Subcutaneous abdominal adipose tissue (tissue), 5 donors: ENCODE data around the gene PREPL.

Source experiments
- H3K27ac ChIP-seq: one replicate; pipeline ENCODE4 v1.7.0; 2013; ENCODE audit warnings: low read depth, mild to moderate bottlenecking, inconsistent platforms, low read length, moderate library complexity
- H3K27me3 ChIP-seq, 5 donors: one replicate each; pipeline ENCODE4 v1.7.0; 2013; ENCODE audit warnings: low read length in 5 of 5, inconsistent platforms in 1 of 5; ENCODE audit not compliant: control insufficient read depth in 5 of 5, insufficient read depth in 4 of 5
- H3K36me3 ChIP-seq, 5 donors: one replicate each; pipeline ENCODE4 v1.7.0; 2013; ENCODE audit warnings: low read length in 5 of 5; ENCODE audit not compliant: control insufficient read depth in 5 of 5, insufficient read depth in 5 of 5
- H3K4me1 ChIP-seq, 5 donors: one replicate each; pipeline ENCODE4 v1.7.0; 2013; ENCODE audit warnings: low read length in 5 of 5, mild to moderate bottlenecking in 3 of 5, moderate library complexity in 1 of 5; ENCODE audit not compliant: control insufficient read depth in 5 of 5, insufficient read depth in 5 of 5
- H3K4me3 ChIP-seq, 5 donors: one replicate each; pipeline ENCODE4 v1.7.0; 2013; ENCODE audit warnings: low read length in 5 of 5, low read depth in 1 of 5
- H3K9ac ChIP-seq, 5 donors: one replicate each; pipeline ENCODE4 v1.7.0; 2013; ENCODE audit warnings: low read length in 5 of 5, mild to moderate bottlenecking in 4 of 5, moderate library complexity in 3 of 5
- H3K9me3 ChIP-seq, 5 donors: one replicate each; pipeline ENCODE4 v1.7.0; 2013; ENCODE audit warnings: low read length in 5 of 5; ENCODE audit not compliant: control insufficient read depth in 5 of 5
- donor health status: healthy.
- donor health status: healthy.
- donor health status: healthy.
- donor health status: healthy.
- donor health status: healthy.

Gene PREPL

DNA sequence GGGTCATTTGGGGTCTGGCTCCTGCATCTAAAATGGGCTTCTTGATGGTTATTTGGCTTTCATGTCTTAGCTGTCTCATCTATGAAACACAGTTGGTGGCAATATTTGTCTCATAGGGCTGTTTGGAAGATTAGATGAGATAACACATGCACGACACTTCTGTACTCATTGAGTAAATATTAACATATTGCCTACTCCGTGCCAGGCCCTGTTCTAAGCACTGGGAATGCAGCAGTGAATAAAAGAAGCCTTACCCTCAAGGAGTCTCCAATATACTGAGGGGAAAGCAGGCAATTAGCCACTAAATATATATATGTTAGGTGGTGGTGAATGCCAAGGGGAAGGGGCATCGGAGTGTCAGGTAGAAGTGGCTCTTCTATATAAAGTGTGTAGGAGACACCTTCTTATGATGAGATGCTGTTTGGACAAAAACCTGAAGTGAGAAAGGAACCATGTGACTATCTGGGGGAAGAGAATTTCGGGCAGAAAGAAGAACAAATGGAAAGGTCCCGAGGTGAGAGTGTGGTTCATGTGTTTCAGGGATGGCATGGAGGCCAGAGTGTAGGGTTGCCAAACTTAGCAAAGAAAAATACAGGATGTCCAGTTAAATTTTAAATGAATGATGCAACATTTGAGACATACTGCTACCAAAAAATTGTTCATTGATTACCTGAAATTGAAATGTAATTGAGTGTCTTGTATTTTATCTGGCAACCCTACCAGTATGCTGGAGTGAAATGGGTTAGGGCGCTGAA lies 74.2 kb downstream of the PREPL start:
- no peaks in the 10 kb centered on the region for H3K27me3 ChIP-seq
- H3K9ac ChIP-seq, result no peak overlapping the region
- no peak overlapping the region for H3K4me3 ChIP-seq

GRCh38 chr2:44286119-44286883 lies 75.0 kb downstream of the PREPL start:
- no peaks in the 10 kb centered on the region for H3K9me3 ChIP-seq
- H3K36me3 ChIP-seq, result no peaks in the 10 kb centered on the region
- no peak overlapping the region for H3K4me3 ChIP-seq
- H3K9ac ChIP-seq, result no peak overlapping the region
- H3K27ac ChIP-seq, result no peak overlapping the region
- peaks cover 0 to 1% (median 0%) of the 10 kb centered on the region in 5 donors for H3K4me1 ChIP-seq
- H3K27me3 ChIP-seq, result no peaks in the 10 kb centered on the region

More for the DNA sequence above, 74.2 kb downstream of the PREPL start:
- Histone ChIP-seq H3K36me3 (no peaks in the 10 kb centered on the region), H3K9me3 (no peaks in the 10 kb centered on the region), H3K4me1 (peaks cover 0 to 8% (median 7%) of the 10 kb centered on the region in 5 donors), H3K27ac (no peak overlapping the region)

- no peaks in the 10 kb centered on the region for H3K27me3 ChIP-seq
- no peak overlapping the region for H3K4me3 ChIP-seq
- no peaks in the 10 kb centered on the region for H3K36me3 ChIP-seq
- H3K4me1 ChIP-seq, result no peaks in the 10 kb centered on the region
- H3K27ac ChIP-seq, result no peak overlapping the region
- no peak overlapping the region for H3K9ac ChIP-seq
- no peaks in the 10 kb centered on the region for H3K9me3 ChIP-seq
These were observed 76.1 kb downstream of the PREPL start for GRCh38 chr2:44285174-44285573.

- no peaks in the 10 kb centered on the region for H3K36me3 ChIP-seq
- H3K4me3 ChIP-seq, result no peak overlapping the region
- H3K27me3 ChIP-seq, result no peaks in the 10 kb centered on the region
- no peak overlapping the region for H3K9ac ChIP-seq
- H3K27ac ChIP-seq, result no peak overlapping the region
- no peaks in the 10 kb centered on the region for H3K9me3 ChIP-seq
- H3K4me1 ChIP-seq, result no peaks in the 10 kb centered on the region
These were observed 78.1 kb downstream of the PREPL start for GRCh38 chr2:44283116-44283666.

- Histone ChIP-seq H3K4me1 (peaks cover 0 to 4% (median 0%) of the 10 kb centered on the region in 5 donors), H3K27ac (no peak overlapping the region), H3K9ac (no peak overlapping the region), H3K27me3 (no peaks in the 10 kb centered on the region), H3K4me3 (no peak overlapping the region), H3K36me3 (no peaks in the 10 kb centered on the region), H3K9me3 (no peaks in the 10 kb centered on the region)
These were observed 80.4 kb downstream of the PREPL start for GRCh38 chr2:44280869-44281268.

DNA sequence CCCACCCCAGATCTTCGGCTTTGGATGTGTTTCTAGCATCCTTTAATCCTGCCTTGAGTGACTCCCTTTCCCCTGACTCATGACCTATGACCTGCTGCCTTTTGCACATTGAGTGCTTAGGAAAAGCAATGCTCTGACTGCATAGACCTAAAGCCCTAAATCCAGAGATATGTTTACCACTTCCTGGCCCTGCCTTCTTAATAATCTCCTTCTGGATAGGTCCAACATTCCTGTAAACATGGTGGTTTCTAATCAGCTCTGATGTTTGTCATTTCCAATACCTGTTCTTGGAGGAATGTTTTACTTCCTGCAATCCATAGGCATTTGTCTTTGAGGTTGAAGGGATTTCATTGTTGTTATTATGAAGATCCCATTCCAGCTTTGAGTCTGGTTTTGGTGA lies 83.8 kb downstream of the PREPL start:
- peaks cover 0 to 7% (median 0%) of the 10 kb centered on the region in 5 donors for H3K4me1 ChIP-seq
- H3K4me3 ChIP-seq, result no peak overlapping the region
- H3K9me3 ChIP-seq, result no peaks in the 10 kb centered on the region
- no peak overlapping the region for H3K27ac ChIP-seq
- H3K27me3 ChIP-seq, result no peaks in the 10 kb centered on the region
- no peaks in the 10 kb centered on the region for H3K36me3 ChIP-seq
- H3K9ac ChIP-seq, result no peak overlapping the region

DNA sequence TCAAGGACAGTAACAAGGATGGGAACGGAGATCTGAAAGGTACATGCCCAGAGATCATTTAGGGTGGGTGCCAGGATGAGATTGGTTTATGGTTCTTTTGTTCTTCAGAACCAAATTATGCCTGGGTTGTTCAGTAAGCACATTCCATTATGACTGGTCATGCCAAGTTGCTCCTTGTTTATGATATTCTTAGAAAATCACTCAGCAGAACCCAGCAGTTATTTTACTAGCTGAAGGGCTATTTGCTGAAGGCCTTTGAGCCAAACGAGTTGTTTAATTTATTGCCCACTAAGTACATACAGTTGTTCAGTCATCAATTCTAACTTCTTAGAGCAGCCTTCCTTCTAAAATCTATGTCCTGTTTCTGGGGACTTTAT lies 85.4 kb downstream of the PREPL start:
- Histone ChIP-seq H3K27ac (no peak overlapping the region), H3K9me3 (peaks cover 0 to 4% (median 0%) of the 10 kb centered on the region in 5 donors), H3K36me3 (no peaks in the 10 kb centered on the region), H3K27me3 (no peaks in the 10 kb centered on the region), H3K4me1 (peaks cover 0 to 7% (median 0%) of the 10 kb centered on the region in 5 donors), H3K4me3 (no peak overlapping the region), H3K9ac (no peak overlapping the region)

DNA sequence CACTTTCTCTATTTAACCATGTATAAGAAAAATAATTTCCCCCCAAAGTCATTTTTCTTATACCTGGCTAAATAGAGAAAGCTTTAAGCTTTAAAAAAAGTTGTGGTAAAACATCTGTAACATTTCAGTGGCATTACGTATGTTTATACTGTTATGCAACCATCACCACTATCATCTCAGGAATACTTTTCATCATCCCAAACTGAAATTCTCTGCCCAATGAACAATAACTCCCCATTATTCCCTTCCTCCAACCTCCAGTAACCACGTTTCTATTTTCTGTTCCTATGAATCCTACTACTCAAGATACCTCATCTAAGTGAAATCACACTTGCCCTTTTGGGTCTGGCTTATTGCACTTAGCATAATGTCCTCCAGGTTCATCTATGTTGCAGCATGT lies 87.7 kb downstream of the PREPL start:
- peaks cover 0 to 4% (median 0%) of the 10 kb centered on the region in 5 donors for H3K9me3 ChIP-seq
- no peak overlapping the region for H3K27ac ChIP-seq
- no peak overlapping the region for H3K9ac ChIP-seq
- H3K27me3 ChIP-seq, result no peaks in the 10 kb centered on the region
- no peaks in the 10 kb centered on the region for H3K36me3 ChIP-seq
- no peak overlapping the region for H3K4me3 ChIP-seq
- peaks cover 0 to 7% (median 0%) of the 10 kb centered on the region in 5 donors for H3K4me1 ChIP-seq

GRCh38 chr2:44273076-44273475 lies 88.2 kb downstream of the PREPL start:
- Histone ChIP-seq H3K36me3 (no peaks in the 10 kb centered on the region), H3K9ac (no peak overlapping the region), H3K9me3 (peaks cover 0 to 4% (median 0%) of the 10 kb centered on the region in 5 donors), H3K4me3 (no peak overlapping the region), H3K27ac (no peak overlapping the region), H3K4me1 (peaks cover 2 to 12% (median 4%) of the 10 kb centered on the region in 5 donors), H3K27me3 (no peaks in the 10 kb centered on the region)

DNA sequence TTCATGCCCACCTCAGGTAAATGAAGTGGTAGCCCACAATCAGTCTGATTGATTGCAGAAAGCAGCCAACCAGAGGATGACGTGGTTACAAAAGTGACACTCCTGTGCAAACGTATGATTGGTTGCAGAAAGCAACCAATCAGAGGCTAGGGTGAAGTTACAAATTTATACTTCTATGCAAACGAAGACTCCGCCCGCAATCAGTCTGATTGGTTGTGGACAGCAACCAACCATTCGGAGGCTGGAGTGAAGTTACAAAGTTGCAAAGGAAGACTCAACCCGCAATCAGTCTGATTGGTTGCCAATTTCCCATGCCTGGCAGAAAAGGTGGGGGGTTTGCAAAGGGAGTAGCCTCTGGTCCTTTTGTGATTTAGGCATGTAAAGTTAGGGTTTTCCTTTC lies 90.0 kb downstream of the PREPL start:
- Histone ChIP-seq H3K4me1 (peaks cover 7 to 23% (median 13%) of the 10 kb centered on the region in 5 donors), H3K4me3 (no peak overlapping the region), H3K9ac (no peak overlapping the region), H3K36me3 (no peaks in the 10 kb centered on the region), H3K9me3 (peaks cover 0 to 4% (median 0%) of the 10 kb centered on the region in 5 donors), H3K27ac (no peak overlapping the region), H3K27me3 (no peaks in the 10 kb centered on the region)
